AG04450 (cell line): Measurements from ENCODE around the gene BAZ1B. TPM values are rescaled to one million over a fixed set of nuclear protein-coding genes. Genes with fewer than 3 reads are reported as not detected.
"Not testable (repeated sequence)": the region's sequence is repeated elsewhere in the genome, so short reads cannot be mapped to it uniquely, and the experiment has no call there.

Experiments
- CTCF ChIA-PET: fragments of 300-600, 350-600 bp; formaldehyde crosslinking; extraction: SDS; loops from one replicate; lab custom pipeline; 2022; ENCODE audit warnings: antibody characterized with exemption, inconsistent platforms; lab: Charles Lee
- POLR2A ChIA-PET: fragments of 350-600 bp; formaldehyde crosslinking; extraction: SDS; loops from one replicate; lab custom pipeline; 2021; ENCODE audit warnings: antibody characterized with exemption, inconsistent platforms; lab: Yijun Ruan, JAX
- DNase-seq: peaks from one replicate; pipeline ENCODE4 v3.0.0-alpha.2; 2011; ENCODE audit warnings: low read depth, low spot score
- H3K27ac ChIP-seq: one replicate; pipeline ENCODE4 v1.5.1; 2012; ENCODE audit warnings: low read depth, low read length, control low read depth
- H3K27me3 ChIP-seq: one replicate; pipeline ENCODE4 v1.6.0; 2012; ENCODE audit warnings: low read length; ENCODE audit not compliant: control insufficient read depth, insufficient read depth
- H3K4me3 ChIP-seq: 2 replicates; pipeline ENCODE4 v1.5.1; 2011; ENCODE audit warnings: mild to moderate bottlenecking, low read depth, low read length, control low read depth
- H3K9me3 ChIP-seq: 2 replicates; pipeline ENCODE4 v1.5.1; 2012; ENCODE audit warnings: low read length; ENCODE audit not compliant: control insufficient read depth, insufficient read depth
- polyA plus RNA-seq: library from polyadenylated mRNA; depleted of rRNA; stranded (reverse); fragments of >200 nt; gene quantifications from 2 replicates; pipeline ENCODE4 v1.2.3, GENCODE V29; 2011
- TF ChIP-seq, protein P1 (sequence below): IDR thresholded peaks from 2 replicates; pipeline ENCODE4 v1.5.1; 2011; ENCODE audit warnings: low read depth, low read length, control low read depth, inconsistent platforms

BAZ1B gene
- polyA plus RNA-seq, 1 experiment, result 29.0 TPM

DNA sequence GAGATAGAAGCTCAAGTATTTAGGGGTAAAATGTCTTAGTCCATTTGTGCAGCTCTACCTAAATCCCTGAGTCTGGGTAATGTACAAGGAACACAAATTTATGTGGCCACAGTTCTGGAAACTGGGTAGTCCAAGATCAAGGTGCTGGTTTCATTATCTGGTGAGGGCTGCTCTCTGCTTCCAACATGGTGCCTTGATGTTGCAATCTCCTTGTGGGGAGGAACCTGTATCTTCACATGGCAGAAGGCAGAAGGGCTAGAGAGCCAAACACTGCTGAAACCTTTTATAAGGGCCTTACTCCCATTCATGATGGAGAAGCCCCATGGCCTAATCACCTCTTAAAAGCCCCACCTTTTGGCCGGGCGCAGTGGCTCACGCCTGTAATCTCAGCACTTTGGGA lies 8.7 kb upstream of the BAZ1B start:
- DNase-seq, result no peak
- no peaks in the 10 kb centered on the region for H3K27me3 ChIP-seq
- CTCF ChIA-PET, result no interaction called here
- POLR2A ChIA-PET, result no interaction called here
- TF ChIP-seq, protein P1, sequence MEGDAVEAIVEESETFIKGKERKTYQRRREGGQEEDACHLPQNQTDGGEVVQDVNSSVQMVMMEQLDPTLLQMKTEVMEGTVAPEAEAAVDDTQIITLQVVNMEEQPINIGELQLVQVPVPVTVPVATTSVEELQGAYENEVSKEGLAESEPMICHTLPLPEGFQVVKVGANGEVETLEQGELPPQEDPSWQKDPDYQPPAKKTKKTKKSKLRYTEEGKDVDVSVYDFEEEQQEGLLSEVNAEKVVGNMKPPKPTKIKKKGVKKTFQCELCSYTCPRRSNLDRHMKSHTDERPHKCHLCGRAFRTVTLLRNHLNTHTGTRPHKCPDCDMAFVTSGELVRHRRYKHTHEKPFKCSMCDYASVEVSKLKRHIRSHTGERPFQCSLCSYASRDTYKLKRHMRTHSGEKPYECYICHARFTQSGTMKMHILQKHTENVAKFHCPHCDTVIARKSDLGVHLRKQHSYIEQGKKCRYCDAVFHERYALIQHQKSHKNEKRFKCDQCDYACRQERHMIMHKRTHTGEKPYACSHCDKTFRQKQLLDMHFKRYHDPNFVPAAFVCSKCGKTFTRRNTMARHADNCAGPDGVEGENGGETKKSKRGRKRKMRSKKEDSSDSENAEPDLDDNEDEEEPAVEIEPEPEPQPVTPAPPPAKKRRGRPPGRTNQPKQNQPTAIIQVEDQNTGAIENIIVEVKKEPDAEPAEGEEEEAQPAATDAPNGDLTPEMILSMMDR, result no peak
- no peaks in the 10 kb centered on the region for H3K9me3 ChIP-seq
- H3K27ac ChIP-seq, result no peak overlapping the region
- no peak overlapping the region for H3K4me3 ChIP-seq

DNA sequence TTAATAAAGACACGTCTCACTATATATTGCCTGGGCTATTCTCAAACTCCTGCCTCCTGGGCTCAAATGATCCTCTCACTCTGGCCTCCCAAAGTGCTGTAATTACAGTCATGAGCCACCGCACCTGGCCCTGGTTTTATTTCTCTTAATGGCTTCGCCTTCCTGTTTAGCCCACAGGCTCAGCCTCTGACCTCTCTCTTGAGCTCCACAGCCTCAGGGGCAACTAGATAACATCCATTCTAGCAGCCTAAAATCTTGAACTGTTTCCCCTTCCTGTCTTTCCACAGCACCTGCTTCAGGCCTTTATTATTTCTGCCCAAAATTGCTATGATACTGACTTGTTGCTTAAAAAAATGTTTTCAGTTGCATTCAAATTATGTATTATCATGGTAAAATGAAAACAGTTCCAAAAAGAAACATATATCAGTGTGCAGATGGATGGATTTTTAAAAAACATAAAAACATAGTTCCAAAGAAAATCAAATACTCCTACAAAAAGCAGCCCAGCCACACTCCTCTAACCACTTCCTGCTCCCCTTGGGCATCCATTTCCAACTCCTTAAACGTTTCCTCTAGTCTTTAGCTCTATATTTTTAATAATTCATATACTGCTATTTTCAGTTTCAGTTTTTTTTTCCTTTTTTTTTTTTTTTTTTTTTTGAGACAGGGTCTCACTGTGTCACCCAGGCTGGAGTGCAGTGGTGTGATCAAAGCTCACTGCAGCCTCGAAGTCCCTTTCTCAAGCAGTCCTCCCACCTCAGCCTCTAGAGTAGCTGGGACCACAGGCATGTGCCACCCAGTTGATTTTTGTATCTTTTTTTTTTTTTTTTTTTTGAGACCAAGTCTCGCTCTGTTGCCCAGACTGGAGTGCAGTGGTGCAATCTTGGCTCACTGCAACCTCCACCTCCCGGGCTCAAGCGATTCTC lies 5.1 kb upstream of the BAZ1B start:
- CTCF ChIA-PET, result no interaction called here
- POLR2A ChIA-PET, result interaction anchor here (0.7 kb wide), 1 partner anchor 259 kb away, joined by 5 read pairs; no protein-coding TSS in a partner anchor
- Histone ChIP-seq H3K9me3 (no peaks in the 10 kb centered on the region; the same call in 1 of the 2 replicates), H3K4me3 (no peak overlapping the region), H3K27ac (no peak overlapping the region), H3K27me3 (no peaks in the 10 kb centered on the region)
- DNase-seq, result no peak
- TF ChIP-seq, protein P1, result no peak

DNA sequence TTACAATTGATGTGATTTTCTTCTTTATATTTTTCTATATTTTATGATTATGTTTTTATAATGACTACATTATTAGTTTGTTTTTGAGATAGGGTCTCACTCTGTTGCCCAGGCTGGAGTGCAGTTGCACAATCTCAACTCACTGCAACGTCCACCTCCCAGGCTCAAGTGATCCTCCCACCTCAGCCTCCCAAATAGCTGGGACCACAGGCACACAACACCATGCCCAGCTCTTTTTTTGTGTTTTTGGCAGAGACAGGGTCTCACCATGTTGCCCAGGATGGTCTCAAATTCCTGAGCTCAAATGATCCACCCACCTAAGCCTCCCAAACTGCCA lies 4.0 kb upstream of the BAZ1B start:
- H3K9me3 ChIP-seq, DNase-seq, H3K27ac ChIP-seq, POLR2A ChIA-PET, CTCF ChIA-PET, H3K27me3 ChIP-seq, H3K4me3 ChIP-seq: not testable (repeated sequence)

DNA sequence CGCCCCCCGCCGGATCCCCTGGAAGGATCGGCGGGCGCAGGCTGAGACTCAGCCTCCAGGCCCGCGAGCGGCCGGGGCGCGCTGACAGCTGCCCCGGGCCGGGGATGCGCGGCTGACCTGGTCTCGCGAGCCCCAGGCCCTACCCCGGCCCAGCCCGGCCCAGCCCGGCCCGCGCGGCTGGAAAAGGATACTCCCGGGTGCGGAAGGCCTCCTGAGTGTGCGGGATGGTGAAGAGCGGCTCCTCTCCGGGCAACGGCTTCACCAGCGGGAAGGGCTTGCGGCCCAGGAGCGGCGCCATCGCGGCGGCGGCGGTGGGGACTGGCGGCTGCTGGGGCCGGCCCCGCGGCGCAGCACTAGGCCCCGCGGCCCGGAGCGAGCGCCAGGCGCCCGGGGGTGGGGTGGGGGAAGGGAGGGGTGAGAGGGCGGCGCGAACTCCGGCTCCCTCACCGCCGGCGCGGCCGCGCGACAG lies 423 bp downstream of the BAZ1B start:
- POLR2A ChIA-PET, result interaction anchor here (1.0 to 1.5 kb wide), 5 partner anchors 10 to 57 kb away, joined by 3 to 4 read pairs (median 3); partner anchors contain the start of genes BCL7B and TBL2
- no peaks in the 10 kb centered on the region for H3K27me3 ChIP-seq

More for the DNA sequence above, 423 bp downstream of the BAZ1B start:
- peak overlapping the region; percentile 57 for H3K27ac ChIP-seq
- H3K4me3 ChIP-seq, result peak overlapping the region; percentile 80
- TF ChIP-seq, protein P1, result no peak
- H3K9me3 ChIP-seq, result no peaks in the 10 kb centered on the region; the same call in 1 of the 2 replicates
- CTCF ChIA-PET, result no interaction called here
- DNase-seq, result no peak
